Heart left ventricle (tissue), 16 donors: ENCODE measurements around the gene MRPS16. TPM values are rescaled to one million over a fixed set of nuclear protein-coding genes. Genes with fewer than 3 reads are reported as not detected.

ENCODE experiments used
- ATAC-seq, 4 donors: fragments of 200-7000 bp; cut with Tn5 transposase; one replicate each; pipeline ENCODE4 v1.9.1; 2020 to 2022; ENCODE audit warnings: moderate library complexity in 4 of 4, mild to moderate bottlenecking in 3 of 4, moderate number of reproducible peaks in 1 of 4
- DNase-seq, 5 donors: peaks; one replicate each; pipeline ENCODE4 v3.0.0-alpha.2; 2020
- H3K27ac ChIP-seq, 12 donors: fragments of 200-600 bp; sonication (generic) in 4 of 12; one replicate each; pipeline versions ENCODE4 v1.5.0 to v1.8.0; 2016 to 2022; ENCODE audit warnings: mild to moderate bottlenecking in 2 of 12
- H3K27me3 ChIP-seq, 9 donors: fragments of 200-600 bp; sonication (generic) in 2 of 9; one replicate each; pipeline versions ENCODE4 v1.5.1 to v1.8.0; 2016 to 2022; ENCODE audit warnings: mild to moderate bottlenecking in 3 of 9
- H3K36me3 ChIP-seq, 9 donors: fragments of 200-600 bp; sonication (generic) in 2 of 9; one replicate each; pipeline versions ENCODE4 v1.5.0 to v1.8.0; 2018 to 2022; ENCODE audit warnings: mild to moderate bottlenecking in 2 of 9
- H3K4me1 ChIP-seq, 12 donors: fragments of 200-600 bp; sonication (generic) in 4 of 12; one replicate each; pipeline versions ENCODE4 v1.5.0 to v1.8.0; 2016 to 2022; ENCODE audit warnings: mild to moderate bottlenecking in 3 of 12
- H3K4me3 ChIP-seq, 12 donors: fragments of 200-600 bp; sonication (generic) in 4 of 12; one replicate each; pipeline versions ENCODE4 v1.5.0 to v1.8.0; 2017 to 2022; ENCODE audit warnings: mild to moderate bottlenecking in 9 of 12, moderate library complexity in 4 of 12
- H3K9me3 ChIP-seq, 12 donors: fragments of 200-600 bp; sonication (generic) in 4 of 12; one replicate each; pipeline versions ENCODE4 v1.5.0 to v1.8.0; 2016 to 2022; ENCODE audit warnings: mild to moderate bottlenecking in 1 of 12
- CTCF ChIP-seq, 12 donors: fragments of 200-600 bp; sonication (generic) in 4 of 12; IDR thresholded peaks; one replicate each; pipeline versions ENCODE4 v1.5.0 to v1.8.0; 2018 to 2022; ENCODE audit warnings: antibody characterized with exemption in 12 of 12, mild to moderate bottlenecking in 5 of 12
- POLR2A ChIP-seq, 2 donors: fragments of 450-650 bp; IDR thresholded peaks; one replicate each; pipeline ENCODE4 v1.6.1; 2017; ENCODE audit warnings: antibody characterized with exemption in 2 of 2, mild to moderate bottlenecking in 2 of 2, moderate library complexity in 2 of 2
- WGBS, 4 donors: extraction: QIAGEN DNeasy Blood & Tissue Kit in 2 of 4; methylation state at CpG; one replicate each; pipeline versions ENCODE4 v1.1.5 to v1.1.7; 2013 to 2018; 5-methylcytosine and 5-hydroxymethylcytosine counted together
- intact Hi-C, 10 donors: fragments of 100-400 bp; cut with DNase I; formaldehyde crosslinking; loops; one replicate each; pipeline versions ENCODE4 v1.11.1 to v1.14.2; 2022
- polyA plus RNA-seq, 2 donors: library from polyadenylated mRNA; stranded (reverse); fragments of 200-250 nt; gene quantifications; one replicate each; pipeline ENCODE4 v1.2.3, GENCODE V29; 2013
- total RNA-seq, 9 donors: library from RNA; depleted of rRNA in 2 of 9; stranded (reverse); fragments of >200 nt in 2 of 9; fragmentation: NEBNext Ultra II Directional in 3 of 9; extraction: Animal tissue kit (Norgen Biotek cat#: 25700) in 3 of 9; gene quantifications; one replicate each; pipeline versions ENCODE4 v1.1.0 to v1.2.4, GENCODE V29; 2016 to 2023
- donor health status: ischemic (EF 13 %, LVEDD 7.1; RV severe dilation, severe dysfunction).
- donor health status: healthy with polysubstance abuse.
- donor health status: DM: no; HTN: yes; CAD: no.
- donor health status: DM: no; HTN: no; CAD: no.
- donor health status: ischemic (EF 25% LVEDD 6.9; RV normal size, moderate dysfunction).
- donor health status: ischemic (EF 25% LVEDD 5.7; RV mildly dilated, moderate dysfunction).
- donor health status: healthy.
- donor health status: DM: yes; HTN: yes; CAD: no.
- donor health status: ischemic (EF 35%, LVEDD 5.7; RV mildly dilated, moderate dysfunction).
- donor health status: nonischemic (EF 11% LVEDD 7.7; RV severe dilation, severe dysfunction).
- donor health status: DM: yes; HTN: yes; CAD: no.
- donor health status: PGD.
- donor health status: ischemic (EF 29% LVEDD 5.4; RV normal size, mild dysfunction).
- donor health status: nonischemic (EF 23%, LVEDD 6.1; RV moderate dilation, normal function).

MRPS16 gene
- total and polyA plus RNA-seq, 11 donors: 56.5 to 112 (median 101) TPM

GRCh38 chr10:73253225-73253555 lies 746 bp upstream of the MRPS16 start:
- H3K9me3 ChIP-seq: no peaks in the 10 kb centered on the region
- H3K27me3 ChIP-seq: no peaks in the 10 kb centered on the region
- H3K27ac ChIP-seq: peak overlapping the region; percentile 75 to 97 (median 88)
- peaks cover 3 to 29% (median 21%) of the 10 kb centered on the region in 12 donors for H3K4me1 ChIP-seq
- 1 to 2% (median 1%) methylated on average over 4 of the region's 4 CpGs for WGBS, 4 donors
- no peak for ATAC-seq
- H3K36me3 ChIP-seq: peaks cover 0 to 30% (median 23%) of the 10 kb centered on the region in 9 donors
- no peak for DNase-seq
- peak overlapping the region; percentile 64 to 97 (median 84) for H3K4me3 ChIP-seq
- no peak for TF ChIP-seq CTCF (IDR thresholded peaks at IDR 0.05)
- no peak for TF ChIP-seq POLR2A (IDR thresholded peaks at IDR 0.05)
- intact Hi-C loops: loop anchor here in 2 of 10 donors (5.0 to 10.0 kb wide), 3 partner anchors 86 to 242 kb away; partner anchors contain the start of genes ANXA7 (in 1 of the 2), ECD (in 1 of the 2), FAM149B1 (in 1 of the 2) and PPP3CB (in 1 of the 2)

GRCh38 chr10:73251683-73252444 lies 580 bp downstream of the MRPS16 start:
- H3K27ac ChIP-seq: peak overlapping the region; percentile 75 to 97 (median 88)
- DNase-seq (peak in 1 of 5 donors; percentile 26), ATAC-seq (peak; percentile 44 to 77 (median 74))
- no peaks in the 10 kb centered on the region for H3K27me3 ChIP-seq
- H3K4me3 ChIP-seq: peak overlapping the region; percentile 64 to 97 (median 84)
- WGBS, 4 donors: 13 to 23% (median 16%) methylated on average over 21 to 23 of the region's 23 CpGs
- H3K36me3 ChIP-seq: peaks cover 0 to 30% (median 23%) of the 10 kb centered on the region in 9 donors
- no peak for TF ChIP-seq POLR2A (IDR thresholded peaks at IDR 0.05)
- TF ChIP-seq CTCF (IDR thresholded peaks at IDR 0.05): peak in 1 of 12 donors; percentile 2
- no peaks in the 10 kb centered on the region for H3K9me3 ChIP-seq
- intact Hi-C loops: loop anchor here in 2 of 10 donors (5.0 to 10.0 kb wide), 3 partner anchors 85 to 243 kb away; partner anchors contain the start of genes ANXA7 (in 1 of the 2), ECD (in 1 of the 2), FAM149B1 (in 1 of the 2) and PPP3CB (in 1 of the 2)
- H3K4me1 ChIP-seq: peaks cover 3 to 37% (median 27%) of the 10 kb centered on the region in 12 donors

- H3K4me3 ChIP-seq: no peak overlapping the region
- H3K36me3 ChIP-seq: peaks cover 0 to 52% (median 45%) of the 10 kb centered on the region in 9 donors
- H3K4me1 ChIP-seq: peaks cover 3 to 63% (median 36%) of the 10 kb centered on the region in 12 donors
- DNase-seq (no peak), ATAC-seq (no peak)
- H3K9me3 ChIP-seq: no peaks in the 10 kb centered on the region
- peak overlapping the region in 4 of 12 donors; percentile 79 to 84 (median 82) for H3K27ac ChIP-seq
- WGBS, 4 donors: 81 to 85% (median 84%) methylated on average over 5 of the region's 5 CpGs
- H3K27me3 ChIP-seq: no peaks in the 10 kb centered on the region
- intact Hi-C loops: no loop called here
- TF ChIP-seq POLR2A (IDR thresholded peaks at IDR 0.05) (no peak), CTCF (IDR thresholded peaks at IDR 0.05) (no peak)
Observed at GRCh38 chr10:73248259-73248724, 4.2 kb downstream of the MRPS16 start.
